Endothelial cell of umbilical vein (primary cell): ENCODE results near the gene TLE1. TPM values are rescaled to one million over a fixed set of nuclear protein-coding genes. Genes with fewer than 3 reads are reported as not detected.

Experiments used
- BruUV-seq: library from RNA; stranded (reverse); fragments of 400-500 nt; replicated peaks from 2 replicates; lab custom pipeline; 2021; lab: Mats Ljungman, UMichigan
- CTCF ChIA-PET: fragments of 300-600, 350-600 bp; sonication (Branson Sonifier 250); formaldehyde crosslinking; loops from one replicate; lab custom pipeline; 2021; ENCODE audit warnings: antibody characterized with exemption, inconsistent platforms; lab: Charles Lee
- POLR2A ChIA-PET: fragments of 300-600, 350-600 bp; sonication (Branson Sonifier 250); formaldehyde crosslinking; loops from one replicate; lab custom pipeline; 2021; ENCODE audit warnings: antibody characterized with exemption, inconsistent platforms; lab: Charles Lee
- DNase-seq: peaks from one replicate; pipeline ENCODE4 v3.0.0-alpha.2; 2011; ENCODE audit warnings: low read depth, low spot score
- FAIRE-seq: peaks from 2 replicates; lab custom pipeline; 2011; peaks lifted over from hg19 to GRCh38; lab: Jason Lieb, UNC
- H2AFZ ChIP-seq: 2 replicates; pipeline ENCODE4 v1.6.0; 2012; ENCODE audit warnings: low read depth, low read length, control low read depth, inconsistent platforms
- H3K27ac ChIP-seq: 2 replicates; pipeline ENCODE4 v1.5.1; 2011; ENCODE audit warnings: low read depth, mild to moderate bottlenecking, control low read depth, low read length, moderate library complexity; ENCODE audit not compliant: insufficient read depth
- H3K27me3 ChIP-seq, 2 experiments: 2 replicates each; pipeline versions ENCODE4 v1.6.0 to v1.6.1; 2011; ENCODE audit warnings: low read length in 2 of 2, mixed read lengths in 1 of 2; ENCODE audit not compliant: control insufficient read depth in 2 of 2, insufficient read depth in 2 of 2
- H3K36me3 ChIP-seq, 2 experiments: 2 replicates in 1 of 2; 3 replicates in 1 of 2; pipeline ENCODE4 v1.5.1; 2011; ENCODE audit warnings: low read length in 2 of 2, mild to moderate bottlenecking in 1 of 2, moderate library complexity in 1 of 2; ENCODE audit not compliant: control insufficient read depth in 2 of 2, insufficient read depth in 2 of 2; ENCODE audit errors: extremely low read depth in 1 of 2
- H3K4me1 ChIP-seq: 3 replicates; pipeline ENCODE4 v1.5.1; 2011; ENCODE audit warnings: mild to moderate bottlenecking, low read length; ENCODE audit not compliant: control insufficient read depth, insufficient read depth; ENCODE audit errors: extremely low read depth
- H3K4me2 ChIP-seq: 2 replicates; pipeline ENCODE4 v1.6.1; 2011; ENCODE audit warnings: low read length, control low read depth, mixed read lengths; ENCODE audit not compliant: insufficient read depth
- H3K4me3 ChIP-seq, 3 experiments: fragments of 200-600 bp in 1 of 3; sonication (generic), shearing (Covaris generic) in 1 of 3; replicated peaks in 1 of 3; 2 replicates each; pipeline ENCODE4 v1.5.1; 2011 to 2016; ENCODE audit warnings: control low read depth in 3 of 3, low read length in 3 of 3, mild to moderate bottlenecking in 2 of 3, inconsistent platforms in 1 of 3, low read depth in 1 of 3, moderate library complexity in 1 of 3; ENCODE audit not compliant: insufficient read depth in 1 of 3
- H3K79me2 ChIP-seq: 2 replicates; pipeline ENCODE4 v1.6.0; 2012; ENCODE audit warnings: low read length, inconsistent platforms; ENCODE audit not compliant: control insufficient read depth, insufficient read depth
- H3K9ac ChIP-seq: replicated peaks from 2 replicates; pipeline ENCODE3; 2011; ENCODE audit warnings: low read length, control low read depth; ENCODE audit not compliant: insufficient read depth; ENCODE audit errors: extremely low read depth
- H3K9me1 ChIP-seq: replicated peaks from 3 replicates; pipeline ENCODE4 v1.6.0; 2011; ENCODE audit warnings: mild to moderate bottlenecking, low read length; ENCODE audit not compliant: control insufficient read depth, insufficient read depth; ENCODE audit errors: extremely low read depth
- H3K9me3 ChIP-seq: replicated peaks from 2 replicates; pipeline ENCODE4 v1.5.1; 2012; ENCODE audit warnings: low read length, inconsistent platforms; ENCODE audit not compliant: control insufficient read depth, insufficient read depth
- H4K20me1 ChIP-seq: replicated peaks from 2 replicates; pipeline ENCODE3; 2011; ENCODE audit warnings: mild to moderate bottlenecking, low read length; ENCODE audit not compliant: control insufficient read depth, insufficient read depth; ENCODE audit errors: extremely low read depth
- EZH2 ChIP-seq: IDR thresholded peaks from 2 replicates; pipeline ENCODE4 v1.6.1; 2012; ENCODE audit warnings: borderline replicate concordance, low read depth, mild to moderate bottlenecking, moderate library complexity, low read length, inconsistent platforms; ENCODE audit not compliant: severe bottlenecking
- FOS ChIP-seq: IDR thresholded peaks from 2 replicates; pipeline ENCODE4 v1.6.1; 2011; ENCODE audit warnings: mild to moderate bottlenecking, low read length, moderate library complexity, borderline replicate concordance; ENCODE audit not compliant: insufficient read depth
- GATA2 ChIP-seq: IDR thresholded peaks from 2 replicates; pipeline ENCODE4 v1.7.0; 2011; ENCODE audit warnings: low read depth, mild to moderate bottlenecking, moderate library complexity, mixed read lengths, low read length; ENCODE audit not compliant: insufficient read length, insufficient read depth
- JUN ChIP-seq: IDR thresholded peaks from 2 replicates; pipeline ENCODE4 v1.6.1; 2011; ENCODE audit warnings: borderline replicate concordance, low read depth; ENCODE audit not compliant: insufficient read length, insufficient read depth
- MYC ChIP-seq: IDR thresholded peaks from one replicate; pipeline ENCODE4 v1.6.1; 2011; ENCODE audit warnings: mild to moderate bottlenecking, low read depth, low read length
- POLR2A ChIP-seq: IDR thresholded peaks from 2 replicates; pipeline ENCODE4 v1.6.1; 2012; ENCODE audit warnings: low read depth, mild to moderate bottlenecking, control low read depth, low read length
- POLR2AphosphoS5 ChIP-seq: IDR thresholded peaks from 2 replicates; pipeline ENCODE4 v1.6.1; 2012; ENCODE audit warnings: low read depth, mild to moderate bottlenecking, control low read depth, low read length, moderate library complexity; ENCODE audit not compliant: insufficient read depth
- dilution Hi-C: fragments of 300-500 bp; cut with MboI; formaldehyde crosslinking; loops from one replicate; pipeline ENCODE4 v1.15.0; 2019; ENCODE audit warnings: low sequenced_read_pairs; ENCODE audit not compliant: extremely low pct_ligation_motif_present
- intact Hi-C: fragments of 100-400 bp; cut with micrococcal nuclease; formaldehyde crosslinking; loops from one replicate; pipeline ENCODE4 v1.10.0; 2022
- polyA plus RNA-seq, 4 experiments: library from polyadenylated mRNA; depleted of rRNA in 3 of 4; stranded (reverse) in 3 of 4; unstranded in 1 of 4; fragments of >200 nt; gene quantifications; 2 replicates each; pipeline versions ENCODE4 v1.2.1 to v1.2.3, GENCODE V29; 2011 to 2012; ENCODE audit warnings: missing spikeins in 1 of 4
- total RNA-seq: library from RNA; stranded (reverse); gene quantifications from 2 replicates; pipeline ENCODE4 v1.2.3, GENCODE V29; 2021
- TF ChIP-seq, protein P1 (sequence below), 2 donors: IDR thresholded peaks; 1 replicate in 1 of 2; 2 replicates in 1 of 2; pipeline ENCODE4 v1.5.1; 2011; ENCODE audit warnings: low read length in 2 of 2, mild to moderate bottlenecking in 2 of 2, moderate library complexity in 2 of 2, control low read depth in 1 of 2, inconsistent platforms in 1 of 2, low read depth in 1 of 2; ENCODE audit not compliant: insufficient read depth in 1 of 2; ENCODE audit errors: extremely low read depth in 1 of 2
- TF ChIP-seq, protein P2 (sequence below): IDR thresholded peaks from 2 replicates; pipeline ENCODE4 v1.6.1; 2011; ENCODE audit not compliant: insufficient read depth, insufficient read length

The TLE1 gene
- total and polyA plus RNA-seq, 2 donors (not counting 3 experiments of a cell fraction or from before 2014, with no cell fraction given) = 55.0 to 58.2 TPM

DNA sequence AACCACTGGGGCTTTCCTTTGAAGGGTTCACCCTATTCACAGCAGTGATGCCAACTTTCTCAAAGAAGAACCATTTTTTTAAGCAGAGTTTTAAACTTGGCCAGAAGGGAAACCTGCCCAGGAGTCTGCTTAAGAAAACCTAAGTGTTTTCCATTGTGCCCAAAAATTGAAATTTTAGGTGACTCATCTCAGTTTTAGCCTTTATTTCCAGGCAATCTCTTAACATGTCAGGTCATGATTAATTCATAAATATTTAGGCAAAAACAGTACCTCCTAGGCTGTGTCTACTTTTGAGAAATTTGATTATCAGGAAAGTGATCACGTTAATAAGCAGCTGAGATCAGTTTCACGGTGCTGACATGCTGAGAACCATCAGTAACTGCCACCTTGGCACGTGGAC is 61.9 kb downstream of the TLE1 start:
- POLR2A ChIA-PET = no interaction called here
- Histone ChIP-seq H3K36me3 (peaks cover 4 to 6% of the 10 kb centered on the region in 2 experiments), H3K9ac (no peak overlapping the region), H3K4me3 (no peak overlapping the region), H4K20me1 (no peaks in the 10 kb centered on the region), H3K27me3 (no peaks in the 10 kb centered on the region), H3K4me1 (no peaks in the 10 kb centered on the region), H3K4me2 (no peak overlapping the region), H3K9me3 (no peaks in the 10 kb centered on the region), H3K27ac (no peak overlapping the region), H3K9me1 (no peaks in the 10 kb centered on the region), H2AFZ (no peak overlapping the region), H3K79me2 (no peaks in the 10 kb centered on the region)
- CTCF ChIA-PET = no interaction called here
- dilution Hi-C loops = no loop called here
- no peak for DNase-seq
- intact Hi-C loops = no loop called here
- no peak for FAIRE-seq
- BruUV-seq = no TSS peak
- TF ChIP-seq, protein P1, sequence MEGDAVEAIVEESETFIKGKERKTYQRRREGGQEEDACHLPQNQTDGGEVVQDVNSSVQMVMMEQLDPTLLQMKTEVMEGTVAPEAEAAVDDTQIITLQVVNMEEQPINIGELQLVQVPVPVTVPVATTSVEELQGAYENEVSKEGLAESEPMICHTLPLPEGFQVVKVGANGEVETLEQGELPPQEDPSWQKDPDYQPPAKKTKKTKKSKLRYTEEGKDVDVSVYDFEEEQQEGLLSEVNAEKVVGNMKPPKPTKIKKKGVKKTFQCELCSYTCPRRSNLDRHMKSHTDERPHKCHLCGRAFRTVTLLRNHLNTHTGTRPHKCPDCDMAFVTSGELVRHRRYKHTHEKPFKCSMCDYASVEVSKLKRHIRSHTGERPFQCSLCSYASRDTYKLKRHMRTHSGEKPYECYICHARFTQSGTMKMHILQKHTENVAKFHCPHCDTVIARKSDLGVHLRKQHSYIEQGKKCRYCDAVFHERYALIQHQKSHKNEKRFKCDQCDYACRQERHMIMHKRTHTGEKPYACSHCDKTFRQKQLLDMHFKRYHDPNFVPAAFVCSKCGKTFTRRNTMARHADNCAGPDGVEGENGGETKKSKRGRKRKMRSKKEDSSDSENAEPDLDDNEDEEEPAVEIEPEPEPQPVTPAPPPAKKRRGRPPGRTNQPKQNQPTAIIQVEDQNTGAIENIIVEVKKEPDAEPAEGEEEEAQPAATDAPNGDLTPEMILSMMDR (IDR thresholded peaks at IDR 0.05; ENCODE audit: extremely low read depth in 1 of 2, insufficient read depth in 1 of 2, low read depth in 1 of 2, low read length in 2 of 2) = no peak
- TF ChIP-seq JUN (peak; percentile 13), EZH2 (no peak), POLR2AphosphoS5 (no peak)

- H3K27me3 ChIP-seq = no peaks in the 10 kb centered on the region
- no TSS peak for BruUV-seq
- H3K79me2 ChIP-seq = no peaks in the 10 kb centered on the region
- no peak overlapping the region for H3K27ac ChIP-seq
- no peak for DNase-seq
- H3K9me1 ChIP-seq = no peaks in the 10 kb centered on the region
- H3K4me1 ChIP-seq = no peaks in the 10 kb centered on the region
- dilution Hi-C loops = no loop called here
- TF ChIP-seq FOS = no peak
- TF ChIP-seq, protein P2, sequence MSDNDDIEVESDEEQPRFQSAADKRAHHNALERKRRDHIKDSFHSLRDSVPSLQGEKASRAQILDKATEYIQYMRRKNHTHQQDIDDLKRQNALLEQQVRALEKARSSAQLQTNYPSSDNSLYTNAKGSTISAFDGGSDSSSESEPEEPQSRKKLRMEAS = no peak
- no peak for TF ChIP-seq JUN
- TF ChIP-seq MYC = no peak
- TF ChIP-seq POLR2AphosphoS5 = no peak
- no peak for TF ChIP-seq GATA2
- TF ChIP-seq POLR2A = no peak
- TF ChIP-seq, protein P1 (IDR thresholded peaks at IDR 0.05; ENCODE audit: extremely low read depth in 1 of 2, insufficient read depth in 1 of 2, low read depth in 1 of 2, low read length in 2 of 2) = no peak
- TF ChIP-seq EZH2 = no peak
- no peak overlapping the region for H3K4me3 ChIP-seq
- H3K9ac ChIP-seq = no peak overlapping the region
- no peaks in the 10 kb centered on the region for H4K20me1 ChIP-seq
- no peaks in the 10 kb centered on the region for H3K9me3 ChIP-seq
- no peak overlapping the region for H3K4me2 ChIP-seq
- H3K36me3 ChIP-seq = peaks cover 2 to 6% of the 10 kb centered on the region in 2 experiments
- intact Hi-C loops = no loop called here
- ChIA-PET CTCF (no interaction called here), POLR2A (no interaction called here)
- FAIRE-seq = no peak
- H2AFZ ChIP-seq = no peak overlapping the region
These were observed 62.8 kb downstream of the TLE1 start for GRCh38 chr9:81626511-81626910.
